HG03432 (cell line): ENCODE measurements around the gene REEP1.
"Not testable (repeated sequence)": the region's sequence is repeated elsewhere in the genome, so short reads cannot be mapped to it uniquely, and the experiment has no call there.

Source experiments
- ATAC-seq: cut with Tn5 transposase; IDR thresholded peaks from one replicate; pipeline ENCODE4 v1.9.1; 2021; ENCODE audit warnings: mild to moderate bottlenecking, moderate library complexity; ENCODE audit not compliant: unreplicated experiment

The REEP1 gene

DNA sequence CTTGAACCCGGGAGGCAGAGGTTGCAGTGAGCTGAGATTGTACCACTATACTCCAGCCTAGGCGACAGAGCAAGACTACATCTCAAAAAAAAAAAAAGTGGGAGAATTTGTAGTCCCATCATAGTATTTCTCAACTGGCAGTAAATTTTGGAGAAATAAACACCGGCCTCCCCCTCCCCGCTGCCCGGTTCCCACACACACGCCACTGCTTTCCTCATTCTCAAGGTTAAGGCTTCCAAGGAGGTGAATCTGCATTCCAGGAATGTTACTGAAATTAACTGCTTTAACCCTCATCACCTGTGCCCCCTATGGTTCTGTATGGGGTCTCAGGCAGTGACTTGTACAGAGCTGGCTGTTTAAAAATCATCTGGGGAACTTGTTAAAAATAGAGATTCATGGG is 88.2 kb downstream of the REEP1 start:
- ATAC-seq, result no peak

DNA sequence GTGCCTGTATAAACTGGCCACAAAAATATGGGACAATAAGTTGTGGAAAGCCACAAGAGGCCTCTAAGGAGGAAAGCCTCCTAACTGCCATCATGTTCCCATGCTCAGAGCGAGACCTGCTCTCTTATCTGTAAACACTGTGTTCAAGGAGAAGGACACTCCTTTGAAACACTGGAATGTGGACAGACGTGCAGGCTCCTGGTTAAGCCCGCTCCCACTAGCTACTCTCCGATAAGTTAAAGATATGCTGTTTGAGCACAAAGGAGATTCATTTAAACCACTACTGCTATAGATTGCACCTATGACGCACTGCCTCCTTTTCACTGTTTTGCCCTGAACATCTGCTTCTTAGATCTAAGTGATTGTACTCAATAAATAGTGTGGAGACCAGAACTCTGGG is 92.2 kb downstream of the REEP1 start:
- ATAC-seq, result not testable (repeated sequence)

DNA sequence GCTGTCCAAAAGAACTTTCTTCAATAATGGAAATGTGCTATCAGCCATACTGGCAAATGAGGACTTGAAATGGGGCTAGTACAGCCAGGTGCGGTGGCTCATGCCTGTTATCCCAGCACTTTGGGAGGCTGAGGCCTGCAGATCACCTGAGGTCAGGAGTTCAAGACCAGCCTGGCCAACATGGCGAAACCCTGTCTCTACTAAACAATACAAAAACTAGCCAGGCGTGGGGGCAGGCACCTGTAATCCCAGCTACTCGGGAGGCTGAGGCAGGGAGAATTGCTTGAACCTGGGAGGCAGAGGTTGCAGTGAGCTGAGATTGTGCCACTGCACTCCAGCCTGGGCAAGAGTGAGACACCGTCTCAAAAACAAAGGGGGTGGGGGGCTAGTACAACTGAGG is 92.6 kb downstream of the REEP1 start:
- not testable (repeated sequence) for ATAC-seq

DNA sequence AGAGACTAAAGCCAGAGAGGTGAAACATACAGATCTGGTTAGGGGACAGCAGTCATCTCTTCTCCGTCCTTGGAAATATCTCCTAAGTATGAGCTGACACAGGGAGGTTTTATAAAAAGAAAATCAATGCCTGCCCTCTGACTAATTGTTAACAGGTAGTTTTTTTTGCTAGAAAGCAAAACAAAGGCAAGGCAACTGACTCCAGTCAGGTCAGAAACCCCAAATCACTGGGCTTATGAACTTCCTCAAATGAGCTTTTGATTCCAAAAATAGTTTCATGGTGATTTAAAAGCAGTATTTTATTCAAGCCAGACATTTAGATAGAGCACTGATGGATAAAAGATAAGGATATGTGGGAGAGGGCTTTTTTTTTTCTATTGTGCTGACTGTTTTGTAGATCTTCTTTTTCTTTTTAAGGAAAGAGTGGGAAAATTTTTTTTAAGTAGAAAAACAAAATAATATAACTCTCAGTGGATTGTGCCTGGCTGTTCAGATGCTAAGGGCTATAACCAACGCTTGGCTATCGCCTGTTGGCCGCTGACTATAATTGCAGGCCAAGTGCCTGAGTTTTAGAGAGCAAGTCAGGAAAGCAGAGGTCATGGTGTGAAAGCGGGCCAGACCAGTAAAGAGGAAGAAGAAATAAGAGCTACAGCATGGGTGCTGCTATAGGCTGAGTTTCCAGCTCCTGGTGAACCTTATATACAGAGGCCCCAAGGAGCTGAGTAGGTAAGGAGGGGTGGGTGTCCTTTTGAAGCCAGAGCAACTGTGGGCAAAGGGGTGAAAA is 93.3 kb downstream of the REEP1 start:
- ATAC-seq, result no peak

DNA sequence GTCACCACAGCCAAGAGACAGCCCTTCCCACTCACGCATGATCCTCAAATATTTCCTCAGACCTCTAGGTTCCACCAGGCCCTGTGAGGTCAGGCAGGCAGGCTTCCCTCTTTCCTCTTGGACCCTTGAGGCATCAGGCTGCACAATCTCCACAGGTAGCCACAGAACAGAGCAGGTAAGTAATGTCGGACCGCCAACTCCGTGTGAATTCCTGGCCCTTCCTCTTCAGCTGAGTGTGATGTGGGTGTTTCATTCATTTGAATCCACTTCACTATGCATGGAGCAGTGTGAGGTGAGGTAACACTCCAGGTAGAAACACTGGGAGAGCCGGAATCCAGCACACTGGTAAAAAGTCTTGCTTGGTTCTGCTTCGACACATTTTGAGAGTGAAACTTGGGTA is 94.2 kb downstream of the REEP1 start:
- no peak for ATAC-seq

DNA sequence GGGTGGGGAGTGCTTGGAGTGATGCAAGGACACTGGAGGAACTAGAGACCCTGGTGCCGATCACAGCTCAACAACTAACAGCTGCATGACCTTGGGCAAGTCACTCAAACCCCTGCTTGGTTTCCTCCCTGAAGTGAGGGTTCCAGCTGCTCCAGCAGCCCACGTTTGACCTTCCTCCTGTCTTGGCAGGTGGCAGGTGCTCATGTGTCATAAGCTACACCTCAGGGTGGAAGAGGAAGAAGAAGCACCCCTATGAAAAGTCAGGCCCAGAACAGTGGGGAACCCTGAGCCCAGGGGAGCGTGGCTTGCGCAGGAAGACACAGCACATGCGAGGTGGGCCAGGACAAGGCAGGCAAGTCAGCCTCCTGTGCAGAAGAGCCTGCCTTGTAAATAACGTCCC is 95.8 kb downstream of the REEP1 start:
- ATAC-seq, result no peak

DNA sequence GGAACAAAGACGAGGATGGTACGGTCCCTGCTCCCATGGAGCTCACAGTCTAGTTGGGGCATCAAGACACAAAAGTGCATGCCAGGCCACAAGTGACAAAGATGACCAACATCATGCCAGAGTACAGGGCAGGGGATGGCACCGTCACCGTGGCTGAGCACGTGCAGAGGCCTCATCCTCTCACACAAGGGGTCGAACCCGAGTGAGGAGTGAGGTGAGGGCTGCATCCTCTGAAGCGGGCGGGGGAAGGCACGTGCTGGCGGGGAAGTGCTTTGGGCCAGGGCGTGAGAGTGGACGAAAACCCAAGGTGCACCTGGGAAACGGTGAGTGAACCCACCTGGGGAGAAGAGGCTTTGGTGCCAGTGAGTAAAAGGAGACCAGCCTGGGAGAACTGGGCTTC is 97.2 kb downstream of the REEP1 start:
- ATAC-seq, result no peak

DNA sequence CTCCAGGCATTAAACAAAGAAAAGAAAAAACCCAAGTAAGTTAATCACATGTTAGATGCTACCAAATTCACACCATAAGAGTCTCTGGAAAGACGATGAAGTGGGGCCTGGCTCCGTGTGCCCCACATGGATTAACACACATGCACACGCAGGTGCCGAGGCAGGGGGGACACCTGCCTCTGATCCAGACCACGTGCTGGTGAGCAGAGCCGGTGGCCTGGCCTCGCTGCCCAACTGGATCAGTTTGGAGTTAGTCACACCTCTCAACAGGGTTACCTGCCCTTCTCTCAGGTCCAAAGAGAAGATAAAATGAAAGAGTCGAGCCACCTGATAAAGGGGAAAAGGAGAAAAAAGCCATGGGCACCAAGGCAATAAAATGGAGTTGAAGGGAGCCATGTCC is 97.7 kb downstream of the REEP1 start:
- ATAC-seq, result no peak

DNA sequence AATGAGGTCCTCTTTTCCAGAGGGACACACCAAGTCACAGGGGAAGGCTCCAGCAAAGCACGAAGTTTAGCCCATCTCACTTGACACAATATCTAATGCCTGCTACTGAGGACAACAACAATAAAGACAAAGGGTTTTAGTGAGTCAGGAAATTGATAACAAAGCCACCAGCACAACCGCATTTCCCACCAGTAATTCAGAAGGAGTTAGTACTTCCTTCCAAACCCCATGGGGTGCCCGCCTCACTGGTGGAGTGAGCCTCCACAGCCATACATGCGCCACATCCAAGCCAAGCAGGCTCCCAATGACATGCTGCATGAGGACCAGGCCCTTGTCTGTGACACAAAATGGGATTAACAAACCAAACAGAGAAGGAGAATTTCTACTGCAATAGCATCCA is 98.1 kb downstream of the REEP1 start:
- no peak for ATAC-seq

DNA sequence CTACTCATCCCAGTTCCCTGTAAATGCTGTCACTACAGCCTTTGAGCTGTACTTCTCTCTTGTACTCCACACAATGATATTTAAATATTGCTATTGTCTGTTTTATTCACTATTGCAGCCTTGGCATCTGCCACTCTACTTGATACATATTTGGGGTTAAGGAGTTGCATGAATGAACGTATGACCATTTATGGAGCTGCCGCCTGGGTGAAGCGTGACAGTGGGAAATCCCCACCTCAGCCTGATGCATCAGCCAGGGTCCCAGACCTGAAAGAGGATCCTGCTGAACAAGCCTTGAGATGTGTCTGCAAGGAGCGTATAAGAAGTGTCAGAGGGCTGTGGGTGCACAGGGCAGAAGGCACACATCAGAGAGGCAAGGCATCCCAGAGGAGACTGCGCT is 99.1 kb downstream of the REEP1 start:
- peak; percentile 94 for ATAC-seq

DNA sequence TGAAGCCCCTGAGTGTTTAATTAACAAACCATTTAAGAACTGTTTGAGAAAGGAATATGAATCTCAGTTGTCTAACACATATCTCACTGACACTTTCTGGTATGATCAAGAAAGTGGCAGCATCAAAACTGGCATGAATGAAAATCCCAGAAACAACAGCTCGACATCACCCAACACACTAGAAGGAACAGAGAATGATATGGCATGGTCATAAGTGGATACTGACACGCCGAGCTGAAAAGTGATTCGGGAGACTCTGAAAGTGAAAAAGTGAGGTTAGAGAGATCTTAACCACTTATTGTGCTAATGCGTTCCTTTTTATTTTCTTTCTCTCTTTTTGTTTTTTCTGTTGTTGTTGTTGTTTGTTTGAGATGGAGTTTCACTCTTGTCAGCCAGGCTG is 100.3 kb downstream of the REEP1 start:
- peak; percentile 38 for ATAC-seq

DNA sequence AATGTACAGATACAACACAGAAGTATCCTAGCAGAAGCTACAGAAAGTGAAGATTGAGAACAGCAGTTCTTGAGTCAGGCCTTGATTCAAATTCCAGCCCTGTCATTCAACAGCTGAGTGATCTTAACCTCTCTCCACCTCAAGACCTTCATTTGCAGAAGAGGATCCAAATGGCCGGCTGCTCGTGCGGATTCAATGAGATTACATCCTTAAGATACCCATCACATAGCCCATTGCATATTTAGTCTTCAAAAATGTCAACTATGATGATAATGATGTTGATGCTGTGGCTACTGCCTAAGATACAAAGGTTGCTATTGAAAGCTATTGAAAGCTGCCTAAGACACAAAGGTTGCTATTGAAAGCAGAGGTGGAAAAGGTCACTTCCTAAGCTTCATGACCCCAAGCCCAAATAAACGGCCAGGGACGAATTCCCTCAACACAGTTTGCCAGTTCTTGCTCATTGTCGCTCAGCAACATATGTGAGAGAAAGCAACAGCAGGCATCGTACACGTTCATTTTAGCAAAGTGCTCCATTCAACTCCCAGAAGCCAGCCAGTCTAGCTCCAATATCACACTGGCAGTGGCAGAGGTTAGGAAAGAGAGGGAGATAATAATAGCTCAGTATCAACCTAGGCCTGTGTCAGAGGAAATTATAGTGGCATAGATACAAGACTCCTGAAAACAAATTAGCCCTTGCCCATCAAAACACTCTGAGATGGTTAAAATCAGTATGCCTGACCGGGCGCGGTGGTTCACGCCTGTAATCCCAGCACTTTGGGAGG is 102.0 kb downstream of the REEP1 start:
- no peak for ATAC-seq

DNA sequence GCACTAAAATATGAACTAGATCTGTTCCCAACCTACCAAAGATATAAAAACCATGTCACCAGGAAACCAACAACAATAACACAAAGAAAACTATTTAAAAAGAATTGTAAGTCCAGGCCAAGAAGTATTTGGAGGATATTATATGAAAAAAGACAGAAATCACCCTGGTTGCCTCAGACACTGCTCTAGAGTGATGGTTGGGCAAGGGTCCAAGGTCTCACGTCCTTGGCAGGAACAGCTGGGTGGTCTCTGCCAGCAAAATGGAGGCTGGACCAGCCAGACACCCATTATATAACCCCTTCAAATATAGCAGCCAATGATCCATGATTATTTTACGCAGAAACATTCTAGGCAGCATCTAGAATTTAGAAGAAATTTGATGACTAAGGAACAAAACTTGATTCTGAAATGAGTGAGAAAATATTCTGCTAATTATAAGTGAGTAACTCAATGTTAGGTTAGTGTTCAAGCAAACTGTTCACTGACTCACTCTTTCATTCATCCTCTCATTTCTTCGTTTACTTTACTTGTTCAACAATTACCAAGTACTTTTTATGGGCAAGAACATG is 102.8 kb downstream of the REEP1 start:
- no peak for ATAC-seq

DNA sequence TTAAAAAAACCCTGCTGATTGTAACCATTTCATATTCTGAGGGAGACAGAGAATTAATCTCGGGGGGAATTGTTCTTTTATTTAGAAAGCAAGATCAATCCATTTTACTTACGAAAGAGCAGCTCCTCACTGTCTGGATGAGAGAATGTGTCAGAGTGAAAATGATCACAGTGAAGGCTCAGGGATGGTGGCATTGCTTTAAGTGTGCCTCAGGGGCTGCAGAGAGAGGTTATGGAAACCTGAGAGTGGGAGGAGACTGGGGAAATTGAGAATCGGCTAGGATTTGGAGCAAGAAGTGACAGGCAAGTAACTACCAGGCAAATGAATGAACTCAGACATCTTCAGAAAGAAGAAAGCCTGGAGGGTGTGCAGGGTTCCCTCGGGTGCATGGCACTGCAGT is 104.0 kb downstream of the REEP1 start:
- ATAC-seq, result no peak

DNA sequence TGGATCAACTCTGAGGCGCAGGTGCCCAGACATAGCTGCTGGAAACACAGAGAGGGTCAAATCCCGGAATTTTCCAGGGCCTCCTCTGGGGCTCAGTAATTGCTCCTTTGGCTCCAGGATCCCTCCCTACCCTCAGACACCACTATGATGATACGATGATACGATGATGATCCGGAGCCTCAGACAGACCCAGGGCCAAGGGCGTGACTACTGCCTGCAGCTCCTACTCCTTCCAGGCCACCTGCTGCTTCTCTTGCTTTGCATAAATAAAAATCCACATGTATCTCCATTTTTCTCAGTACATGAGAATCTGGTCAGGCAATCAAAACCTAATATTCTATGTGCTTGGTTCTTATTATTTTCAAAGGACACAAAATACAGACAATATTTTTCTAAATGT is 104.5 kb downstream of the REEP1 start:
- no peak for ATAC-seq

DNA sequence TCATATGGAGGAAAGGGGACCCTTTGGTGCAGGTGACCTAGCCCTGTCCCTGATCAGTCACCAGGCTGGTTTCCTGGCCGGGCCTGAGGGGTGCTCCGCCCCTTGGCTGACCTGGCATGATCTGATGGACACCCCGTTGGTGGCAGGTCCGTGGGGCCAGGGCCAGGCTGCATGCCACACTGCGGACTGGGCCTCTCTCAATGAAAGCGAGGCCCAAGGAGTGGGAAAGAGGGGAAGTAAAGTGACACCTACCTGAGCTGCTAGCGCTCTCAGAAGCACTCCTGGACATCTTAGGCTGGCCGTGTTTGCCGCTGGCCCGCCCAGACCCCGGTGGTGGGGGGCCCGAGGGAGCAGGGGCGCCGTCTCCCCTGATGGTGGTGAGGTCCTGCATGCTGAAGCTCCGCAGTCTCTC is 105.0 kb downstream of the REEP1 start:
- no peak for ATAC-seq

DNA sequence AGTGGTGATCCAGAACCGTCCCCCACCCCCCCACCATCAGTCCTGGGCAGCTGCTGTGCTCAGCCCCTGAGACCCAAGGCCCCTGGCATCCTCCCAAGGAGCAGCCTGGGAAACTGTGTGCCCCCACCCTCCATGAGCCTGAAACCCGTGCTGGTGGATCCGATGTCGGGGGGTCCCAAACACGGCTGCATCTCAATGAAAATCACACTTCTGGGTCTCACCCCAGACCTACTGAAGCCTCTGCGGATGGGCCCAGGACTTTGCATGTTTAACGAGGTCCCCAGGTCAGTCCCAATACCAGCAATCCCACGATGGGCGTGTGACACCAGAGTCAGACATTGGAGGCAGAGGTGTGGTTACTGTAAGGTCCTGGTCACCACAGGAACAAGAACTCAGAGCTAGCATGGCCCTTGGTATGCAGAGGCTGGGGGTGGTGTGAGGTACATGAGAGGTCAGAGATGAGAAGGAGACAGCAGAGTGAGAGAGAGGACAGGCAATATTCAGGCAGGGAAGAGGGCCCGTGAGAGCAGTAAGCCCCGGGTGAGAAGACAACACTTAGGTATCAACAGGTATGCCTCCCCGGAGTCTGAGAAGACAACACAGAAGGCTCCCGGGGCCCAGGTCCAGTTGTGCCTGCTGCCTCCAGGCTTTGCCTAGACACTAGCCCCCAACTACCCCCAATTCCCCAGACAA is 105.6 kb downstream of the REEP1 start:
- ATAC-seq, result no peak

DNA sequence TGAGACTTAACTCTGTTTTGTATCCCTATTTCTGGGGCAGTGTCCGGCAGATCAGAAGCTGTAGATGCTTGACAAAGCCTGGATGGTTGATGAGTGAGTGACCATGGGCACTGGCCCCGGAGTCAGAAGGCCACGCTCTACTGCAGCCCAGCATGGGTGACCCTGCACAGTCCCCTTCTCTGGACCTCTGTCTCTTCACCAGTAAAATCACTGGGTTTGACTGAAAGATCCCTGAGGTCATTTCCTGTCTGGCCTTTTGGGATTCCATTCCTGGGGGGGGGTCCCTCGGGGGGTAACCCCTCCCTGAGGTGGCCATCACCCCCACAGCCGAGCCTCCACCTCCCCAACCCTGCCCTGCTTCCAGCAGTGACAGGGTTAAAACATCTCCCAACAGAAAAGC is 106.5 kb downstream of the REEP1 start:
- ATAC-seq, result no peak

DNA sequence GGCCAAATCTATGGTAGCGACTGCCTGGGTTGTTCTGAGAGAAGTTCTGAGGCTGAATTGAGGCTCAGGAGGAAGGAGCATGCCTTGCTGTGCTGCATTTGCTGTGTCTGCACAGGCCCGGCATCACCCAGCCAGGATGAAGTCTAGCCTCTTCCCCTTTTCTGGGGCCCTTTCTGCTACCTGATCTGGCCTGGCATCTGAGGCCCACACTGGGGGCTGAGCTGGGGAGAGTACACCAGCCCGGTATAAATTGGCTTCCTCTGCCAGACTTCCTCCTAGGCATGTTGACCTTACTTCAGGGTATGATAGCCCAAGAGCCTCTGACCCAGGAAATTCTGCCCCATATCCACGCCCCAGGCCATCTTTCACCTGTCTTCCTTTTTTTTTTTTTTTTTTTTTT is 108.2 kb downstream of the REEP1 start:
- no peak for ATAC-seq

DNA sequence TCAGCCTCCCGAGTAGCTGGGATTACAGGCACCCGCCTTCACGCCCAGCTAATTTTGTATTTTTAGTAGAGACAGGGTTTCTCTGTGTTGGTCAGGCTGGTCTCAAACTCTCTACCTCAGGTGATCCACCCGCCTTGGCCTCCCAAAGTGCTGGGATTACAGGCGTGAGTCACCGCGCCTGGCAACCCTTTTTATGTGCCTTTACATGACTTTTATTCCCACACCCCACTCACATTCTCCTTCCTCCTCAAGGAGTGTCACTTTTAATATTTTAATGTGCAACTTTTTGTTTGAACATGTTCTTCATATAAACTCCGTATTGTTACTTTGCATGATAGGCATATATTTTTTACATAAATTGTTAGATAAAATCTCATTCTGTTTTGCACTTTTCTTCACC is 108.9 kb downstream of the REEP1 start:
- ATAC-seq, result not testable (repeated sequence)

DNA sequence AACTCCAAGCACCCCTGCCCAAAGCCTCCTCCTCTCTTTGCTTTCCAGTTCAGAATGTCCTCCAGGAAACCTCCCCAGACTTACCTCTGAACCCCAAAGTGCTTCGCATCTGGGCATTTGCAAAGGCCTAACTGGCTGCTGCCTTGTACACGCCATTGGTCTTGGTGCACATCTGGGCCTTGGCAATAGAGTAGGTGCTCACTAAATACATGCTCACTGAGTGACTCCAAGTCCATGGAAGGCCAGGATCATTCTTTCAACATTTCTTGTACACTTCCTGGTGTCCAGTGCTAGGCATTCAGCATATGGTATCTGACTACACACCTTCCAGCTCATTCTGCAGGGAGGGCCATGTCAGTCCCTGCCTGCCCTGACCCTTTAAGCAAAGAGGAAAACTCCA is 109.7 kb downstream of the REEP1 start:
- ATAC-seq, result no peak
